Endothelial cell of umbilical vein (primary cell): ENCODE data around the gene PIK3C3. TPM values are rescaled to one million over a fixed set of nuclear protein-coding genes. Genes with fewer than 3 reads are reported as not detected.

Source experiments
- BruUV-seq: library from RNA; stranded (reverse); fragments of 400-500 nt; replicated peaks from 2 replicates; lab custom pipeline; 2021; lab: Mats Ljungman, UMichigan
- CTCF ChIA-PET: fragments of 300-600, 350-600 bp; sonication (Branson Sonifier 250); formaldehyde crosslinking; loops from one replicate; lab custom pipeline; 2021; ENCODE audit warnings: antibody characterized with exemption, inconsistent platforms; lab: Charles Lee
- POLR2A ChIA-PET: fragments of 300-600, 350-600 bp; sonication (Branson Sonifier 250); formaldehyde crosslinking; loops from one replicate; lab custom pipeline; 2021; ENCODE audit warnings: antibody characterized with exemption, inconsistent platforms; lab: Charles Lee
- DNase-seq: peaks from one replicate; pipeline ENCODE4 v3.0.0-alpha.2; 2011; ENCODE audit warnings: low read depth, low spot score
- FAIRE-seq: peaks from 2 replicates; lab custom pipeline; 2011; peaks lifted over from hg19 to GRCh38; lab: Jason Lieb, UNC
- H2AFZ ChIP-seq: 2 replicates; pipeline ENCODE4 v1.6.0; 2012; ENCODE audit warnings: low read depth, low read length, control low read depth, inconsistent platforms
- H3K27ac ChIP-seq: 2 replicates; pipeline ENCODE4 v1.5.1; 2011; ENCODE audit warnings: low read depth, mild to moderate bottlenecking, control low read depth, low read length, moderate library complexity; ENCODE audit not compliant: insufficient read depth
- H3K27me3 ChIP-seq, 2 experiments: 2 replicates each; pipeline versions ENCODE4 v1.6.0 to v1.6.1; 2011; ENCODE audit warnings: low read length in 2 of 2, mixed read lengths in 1 of 2; ENCODE audit not compliant: control insufficient read depth in 2 of 2, insufficient read depth in 2 of 2
- H3K36me3 ChIP-seq, 2 experiments: 2 replicates in 1 of 2; 3 replicates in 1 of 2; pipeline ENCODE4 v1.5.1; 2011; ENCODE audit warnings: low read length in 2 of 2, mild to moderate bottlenecking in 1 of 2, moderate library complexity in 1 of 2; ENCODE audit not compliant: control insufficient read depth in 2 of 2, insufficient read depth in 2 of 2; ENCODE audit errors: extremely low read depth in 1 of 2
- H3K4me1 ChIP-seq: 3 replicates; pipeline ENCODE4 v1.5.1; 2011; ENCODE audit warnings: mild to moderate bottlenecking, low read length; ENCODE audit not compliant: control insufficient read depth, insufficient read depth; ENCODE audit errors: extremely low read depth
- H3K4me2 ChIP-seq: 2 replicates; pipeline ENCODE4 v1.6.1; 2011; ENCODE audit warnings: low read length, control low read depth, mixed read lengths; ENCODE audit not compliant: insufficient read depth
- H3K4me3 ChIP-seq, 3 experiments: fragments of 200-600 bp in 1 of 3; sonication (generic), shearing (Covaris generic) in 1 of 3; replicated peaks in 1 of 3; 2 replicates each; pipeline ENCODE4 v1.5.1; 2011 to 2016; ENCODE audit warnings: control low read depth in 3 of 3, low read length in 3 of 3, mild to moderate bottlenecking in 2 of 3, inconsistent platforms in 1 of 3, low read depth in 1 of 3, moderate library complexity in 1 of 3; ENCODE audit not compliant: insufficient read depth in 1 of 3
- H3K79me2 ChIP-seq: 2 replicates; pipeline ENCODE4 v1.6.0; 2012; ENCODE audit warnings: low read length, inconsistent platforms; ENCODE audit not compliant: control insufficient read depth, insufficient read depth
- H3K9ac ChIP-seq: replicated peaks from 2 replicates; pipeline ENCODE3; 2011; ENCODE audit warnings: low read length, control low read depth; ENCODE audit not compliant: insufficient read depth; ENCODE audit errors: extremely low read depth
- H3K9me1 ChIP-seq: replicated peaks from 3 replicates; pipeline ENCODE4 v1.6.0; 2011; ENCODE audit warnings: mild to moderate bottlenecking, low read length; ENCODE audit not compliant: control insufficient read depth, insufficient read depth; ENCODE audit errors: extremely low read depth
- H3K9me3 ChIP-seq: replicated peaks from 2 replicates; pipeline ENCODE4 v1.5.1; 2012; ENCODE audit warnings: low read length, inconsistent platforms; ENCODE audit not compliant: control insufficient read depth, insufficient read depth
- H4K20me1 ChIP-seq: replicated peaks from 2 replicates; pipeline ENCODE3; 2011; ENCODE audit warnings: mild to moderate bottlenecking, low read length; ENCODE audit not compliant: control insufficient read depth, insufficient read depth; ENCODE audit errors: extremely low read depth
- CTCF ChIP-seq, 2 donors: IDR thresholded peaks; 1 replicate in 1 of 2; 2 replicates in 1 of 2; pipeline ENCODE4 v1.5.1; 2011; ENCODE audit warnings: low read length in 2 of 2, mild to moderate bottlenecking in 2 of 2, moderate library complexity in 2 of 2, control low read depth in 1 of 2, inconsistent platforms in 1 of 2, low read depth in 1 of 2; ENCODE audit not compliant: insufficient read depth in 1 of 2; ENCODE audit errors: extremely low read depth in 1 of 2
- EZH2 ChIP-seq: IDR thresholded peaks from 2 replicates; pipeline ENCODE4 v1.6.1; 2012; ENCODE audit warnings: borderline replicate concordance, low read depth, mild to moderate bottlenecking, moderate library complexity, low read length, inconsistent platforms; ENCODE audit not compliant: severe bottlenecking
- FOS ChIP-seq: IDR thresholded peaks from 2 replicates; pipeline ENCODE4 v1.6.1; 2011; ENCODE audit warnings: mild to moderate bottlenecking, low read length, moderate library complexity, borderline replicate concordance; ENCODE audit not compliant: insufficient read depth
- GATA2 ChIP-seq: IDR thresholded peaks from 2 replicates; pipeline ENCODE4 v1.7.0; 2011; ENCODE audit warnings: low read depth, mild to moderate bottlenecking, moderate library complexity, mixed read lengths, low read length; ENCODE audit not compliant: insufficient read length, insufficient read depth
- JUN ChIP-seq: IDR thresholded peaks from 2 replicates; pipeline ENCODE4 v1.6.1; 2011; ENCODE audit warnings: borderline replicate concordance, low read depth; ENCODE audit not compliant: insufficient read length, insufficient read depth
- MAX ChIP-seq: IDR thresholded peaks from 2 replicates; pipeline ENCODE4 v1.6.1; 2011; ENCODE audit not compliant: insufficient read depth, insufficient read length
- MYC ChIP-seq: IDR thresholded peaks from one replicate; pipeline ENCODE4 v1.6.1; 2011; ENCODE audit warnings: mild to moderate bottlenecking, low read depth, low read length
- POLR2A ChIP-seq: IDR thresholded peaks from 2 replicates; pipeline ENCODE4 v1.6.1; 2012; ENCODE audit warnings: low read depth, mild to moderate bottlenecking, control low read depth, low read length
- POLR2AphosphoS5 ChIP-seq: IDR thresholded peaks from 2 replicates; pipeline ENCODE4 v1.6.1; 2012; ENCODE audit warnings: low read depth, mild to moderate bottlenecking, control low read depth, low read length, moderate library complexity; ENCODE audit not compliant: insufficient read depth
- dilution Hi-C: fragments of 300-500 bp; cut with MboI; formaldehyde crosslinking; loops from one replicate; pipeline ENCODE4 v1.15.0; 2019; ENCODE audit warnings: low sequenced_read_pairs; ENCODE audit not compliant: extremely low pct_ligation_motif_present
- intact Hi-C: fragments of 100-400 bp; cut with micrococcal nuclease; formaldehyde crosslinking; loops from one replicate; pipeline ENCODE4 v1.10.0; 2022
- polyA plus RNA-seq, 4 experiments: library from polyadenylated mRNA; depleted of rRNA in 3 of 4; stranded (reverse) in 3 of 4; unstranded in 1 of 4; fragments of >200 nt; gene quantifications; 2 replicates each; pipeline versions ENCODE4 v1.2.1 to v1.2.3, GENCODE V29; 2011 to 2012; ENCODE audit warnings: missing spikeins in 1 of 4
- total RNA-seq: library from RNA; stranded (reverse); gene quantifications from 2 replicates; pipeline ENCODE4 v1.2.3, GENCODE V29; 2021

PIK3C3 gene
- total and polyA plus RNA-seq, 2 donors (not counting 3 experiments of a cell fraction or from before 2014, with no cell fraction given): 19.5 to 47.3 TPM

- dilution Hi-C loops (no loop called here), intact Hi-C loops (no loop called here)
- TF ChIP-seq POLR2A: no peak
- TF ChIP-seq EZH2: no peak
- TF ChIP-seq FOS: no peak
- no peak for TF ChIP-seq MAX
- TF ChIP-seq GATA2: no peak
- no peak for TF ChIP-seq CTCF (IDR thresholded peaks at IDR 0.05; ENCODE audit: extremely low read depth in 1 of 2, insufficient read depth in 1 of 2, low read depth in 1 of 2, low read length in 2 of 2)
- TF ChIP-seq MYC: no peak
- no peak for TF ChIP-seq POLR2AphosphoS5
- no peak for TF ChIP-seq JUN
- FAIRE-seq (no peak), DNase-seq (no peak)
- Histone ChIP-seq H3K9me3 (no peaks in the 10 kb centered on the region), H4K20me1 (no peaks in the 10 kb centered on the region), H3K9me1 (no peaks in the 10 kb centered on the region), H3K4me2 (no peak overlapping the region), H3K36me3 (peaks cover 0 to 2% of the 10 kb centered on the region in 2 experiments), H3K9ac (no peak overlapping the region), H3K4me3 (no peak overlapping the region), H2AFZ (no peak overlapping the region), H3K79me2 (no peaks in the 10 kb centered on the region), H3K27me3 (no peaks in the 10 kb centered on the region), H3K27ac (no peak overlapping the region), H3K4me1 (peaks cover 14% of the 10 kb centered on the region)
- ChIA-PET POLR2A (no interaction called here), CTCF (interaction anchor here (0.9 to 1.7 kb wide), 5 partner anchors 10 to 55 kb away, joined by 3 to 6 read pairs (median 3); no protein-coding TSS in a partner anchor)
- BruUV-seq: no TSS peak
Measured at GRCh38 chr18:42082415-42083234, 127.6 kb downstream of the PIK3C3 start.
